EH (cell line): Measurements from ENCODE around the gene SCN2A.
A peak's percentile ranks its signal among the peaks of the same experiment; 100 is the strongest.
"Not testable (repeated sequence)": the region's sequence is repeated elsewhere in the genome, so short reads cannot be mapped to it uniquely, and the experiment has no call there.

Experiments
- DNase-seq: peaks from one replicate; pipeline ENCODE4 v3.0.0-alpha.2; 2015; ENCODE audit warnings: low read depth

SCN2A gene

GRCh38 chr2:165253178-165253577 lies 14.0 kb downstream of the SCN2A start:
- no peak for DNase-seq

GRCh38 chr2:165256618-165257017 lies 17.4 kb downstream of the SCN2A start:
- DNase-seq: no peak

- DNase-seq: not testable (repeated sequence)
These were observed 21.1 kb downstream of the SCN2A start for GRCh38 chr2:165260347-165260746.

- DNase-seq: no peak
These were observed 29.5 kb downstream of the SCN2A start for GRCh38 chr2:165268754-165269153.

GRCh38 chr2:165273176-165273575 lies 34.0 kb downstream of the SCN2A start:
- no peak for DNase-seq

- DNase-seq: peak; percentile 0
These were observed 35.5 kb downstream of the SCN2A start for GRCh38 chr2:165274698-165275097.

- DNase-seq: no peak
These were observed 36.7 kb downstream of the SCN2A start for GRCh38 chr2:165275932-165276331.

GRCh38 chr2:165277295-165277694 lies 38.1 kb downstream of the SCN2A start:
- peak; percentile 44 for DNase-seq

GRCh38 chr2:165277860-165278656 lies 38.8 kb downstream of the SCN2A start:
- DNase-seq: no peak

- DNase-seq: no peak
These were observed 41.1 kb downstream of the SCN2A start for GRCh38 chr2:165280356-165280755.

GRCh38 chr2:165281387-165281786 lies 42.2 kb downstream of the SCN2A start:
- no peak for DNase-seq

GRCh38 chr2:165283342-165283741 lies 44.1 kb downstream of the SCN2A start:
- no peak for DNase-seq

GRCh38 chr2:165287094-165287778 lies 48.0 kb downstream of the SCN2A start:
- DNase-seq: no peak

- no peak for DNase-seq
These were observed 49.9 kb downstream of the SCN2A start for GRCh38 chr2:165289069-165289468.

- peak; percentile 85 for DNase-seq
These were observed 54.5 kb downstream of the SCN2A start for GRCh38 chr2:165293440-165294420.

- DNase-seq: no peak
These were observed 55.7 kb downstream of the SCN2A start for GRCh38 chr2:165294912-165295311.

- DNase-seq: no peak
These were observed 56.4 kb downstream of the SCN2A start for GRCh38 chr2:165295643-165296042.

GRCh38 chr2:165305391-165306096 lies 66.3 kb downstream of the SCN2A start:
- no peak for DNase-seq

- no peak for DNase-seq
These were observed 68.1 kb downstream of the SCN2A start for GRCh38 chr2:165307317-165307716.

GRCh38 chr2:165311949-165312348 lies 72.7 kb downstream of the SCN2A start:
- DNase-seq: no peak

- no peak for DNase-seq
These were observed 73.8 kb downstream of the SCN2A start for GRCh38 chr2:165312999-165313398.

- no peak for DNase-seq
These were observed 74.3 kb downstream of the SCN2A start for GRCh38 chr2:165313509-165313908.
